GM19397 (cell line): ENCODE measurements around the gene PTF1A.
"Not testable (repeated sequence)": the region's sequence is repeated elsewhere in the genome, so short reads cannot be mapped to it uniquely, and the experiment has no call there.

ENCODE experiments used
- ATAC-seq: cut with Tn5 transposase; IDR thresholded peaks from one replicate; pipeline ENCODE4 v1.9.1; 2021; ENCODE audit warnings: mild to moderate bottlenecking, moderate library complexity; ENCODE audit not compliant: unreplicated experiment

PTF1A gene

DNA sequence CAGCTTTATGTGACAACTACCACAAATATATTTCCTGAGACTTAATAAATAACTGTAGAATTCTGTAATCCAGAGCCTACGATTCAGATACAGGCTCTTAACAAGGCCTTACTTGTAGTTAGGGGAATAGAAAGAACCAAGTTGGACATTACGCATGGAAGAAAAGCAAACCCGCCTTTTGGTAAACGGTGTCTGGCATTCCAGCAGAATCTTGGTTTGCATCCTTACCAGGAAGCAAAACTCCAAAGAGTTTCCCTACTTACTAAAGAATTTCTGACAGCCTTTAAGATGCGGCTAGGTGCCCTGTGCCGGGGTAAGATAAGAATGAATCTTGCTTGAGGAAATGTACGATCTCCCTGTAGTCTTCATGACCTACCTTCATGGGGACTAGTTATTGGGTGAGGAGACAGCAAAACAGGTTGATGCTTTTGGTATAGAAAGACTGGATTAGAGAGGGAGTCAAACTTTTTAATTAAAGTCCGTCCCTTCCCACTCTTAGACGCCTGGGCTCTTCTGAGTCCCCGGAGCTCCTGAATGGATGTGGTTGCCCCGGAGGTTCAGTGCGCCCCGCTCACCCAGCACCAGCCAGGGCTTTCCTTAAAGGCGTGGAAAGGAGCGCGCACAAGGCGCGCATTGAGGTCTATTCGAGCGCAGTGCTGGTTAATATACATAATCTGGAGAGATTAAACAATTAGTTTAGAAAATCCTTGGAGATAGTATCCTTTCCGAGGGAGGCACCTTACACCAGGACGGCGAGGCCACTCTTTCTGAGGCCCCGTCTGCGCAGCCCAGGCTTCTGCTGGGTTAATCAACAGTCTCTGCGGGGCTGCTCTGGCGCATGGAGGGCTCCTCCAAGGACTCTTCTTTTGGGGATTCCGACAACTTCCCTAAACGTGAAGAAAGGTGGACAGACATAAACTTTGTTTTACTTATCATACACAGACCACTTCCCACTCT is 11.5 kb downstream of the PTF1A start:
- no peak for ATAC-seq

DNA sequence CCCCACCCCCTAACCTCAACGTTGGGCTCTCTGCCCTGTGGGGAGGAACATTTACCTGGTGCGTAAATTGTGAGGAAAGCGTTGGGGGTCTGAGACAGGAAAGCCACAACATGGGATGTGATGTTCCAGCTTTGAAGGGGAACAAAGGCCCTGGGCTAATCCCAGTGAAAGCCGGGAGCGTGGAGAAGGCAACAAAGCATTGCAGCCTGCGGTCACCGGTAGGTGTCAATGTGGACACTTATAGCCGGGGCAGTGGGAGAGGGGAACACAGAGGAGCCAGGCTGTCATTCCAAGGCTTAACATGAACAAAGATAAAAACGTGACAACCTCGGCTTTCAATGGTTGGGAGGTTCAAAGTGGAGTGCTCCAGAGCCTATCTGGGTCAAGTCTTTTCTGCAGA is 12.7 kb downstream of the PTF1A start:
- ATAC-seq = no peak

DNA sequence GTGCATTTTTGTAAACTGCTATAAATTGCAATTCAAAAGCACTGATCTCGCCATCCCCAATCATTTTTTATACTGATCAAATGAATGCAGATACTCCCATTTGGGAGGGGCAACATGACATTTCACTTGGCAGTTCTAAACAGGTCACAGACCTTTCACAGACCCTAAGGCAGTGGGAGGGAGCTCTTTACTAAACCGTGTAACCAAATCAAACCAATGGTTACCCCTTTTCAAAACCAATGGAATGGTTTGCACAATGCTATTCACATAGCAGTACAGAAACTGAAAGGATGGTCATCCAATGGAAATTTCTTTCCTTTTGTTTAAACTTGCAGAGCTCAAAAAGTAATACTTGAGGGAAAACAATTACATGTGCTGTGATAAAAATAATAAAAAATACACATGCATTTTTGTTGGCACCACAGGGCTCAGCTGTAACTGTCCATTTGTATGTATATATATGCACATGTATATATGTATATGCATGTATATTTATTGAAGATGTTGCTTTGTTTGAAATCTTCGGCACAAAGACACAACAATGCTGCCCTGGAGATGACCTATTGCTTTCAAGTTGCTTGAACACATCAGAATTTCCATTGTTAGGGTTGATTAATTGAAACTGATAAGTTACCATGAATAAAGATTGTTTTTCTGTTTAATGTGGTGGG is 14.0 kb downstream of the PTF1A start:
- ATAC-seq = no peak

DNA sequence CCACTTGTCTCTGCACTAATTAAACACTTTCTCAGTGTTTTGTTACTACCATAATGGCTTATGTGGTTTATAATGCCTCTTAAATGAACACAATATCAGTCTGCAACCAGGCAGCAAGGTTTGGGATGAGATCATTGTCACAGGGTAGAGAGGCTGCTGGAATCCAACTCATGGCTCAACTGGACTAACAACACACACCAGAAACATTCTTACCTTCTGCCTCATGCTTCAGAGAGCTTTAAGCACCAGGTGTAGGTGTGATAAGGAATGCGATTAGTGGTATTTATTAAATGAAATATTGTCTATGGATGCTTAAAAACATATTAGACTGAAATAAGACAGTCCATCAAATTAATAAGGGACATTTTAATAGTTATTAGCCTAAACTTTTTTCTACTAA is 25.4 kb downstream of the PTF1A start:
- ATAC-seq = no peak

DNA sequence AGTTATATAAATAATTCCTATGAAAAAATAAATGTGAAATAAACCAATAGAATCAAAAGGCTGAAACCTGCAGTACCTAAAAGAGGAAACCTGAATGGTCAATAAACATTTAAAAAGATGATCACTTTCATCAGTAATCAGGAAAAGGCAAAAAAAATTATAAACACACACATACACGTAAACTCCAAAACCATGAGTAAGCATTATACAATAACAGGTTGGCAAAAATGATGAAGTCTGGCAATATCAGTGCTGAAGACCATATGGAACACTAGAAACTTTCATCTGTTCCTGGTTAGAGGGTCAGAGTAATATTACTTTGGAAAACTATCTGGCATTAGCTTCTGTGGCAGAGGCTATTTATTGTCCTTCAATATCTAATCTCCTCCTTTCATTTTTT is 38.5 kb downstream of the PTF1A start:
- ATAC-seq = no peak

DNA sequence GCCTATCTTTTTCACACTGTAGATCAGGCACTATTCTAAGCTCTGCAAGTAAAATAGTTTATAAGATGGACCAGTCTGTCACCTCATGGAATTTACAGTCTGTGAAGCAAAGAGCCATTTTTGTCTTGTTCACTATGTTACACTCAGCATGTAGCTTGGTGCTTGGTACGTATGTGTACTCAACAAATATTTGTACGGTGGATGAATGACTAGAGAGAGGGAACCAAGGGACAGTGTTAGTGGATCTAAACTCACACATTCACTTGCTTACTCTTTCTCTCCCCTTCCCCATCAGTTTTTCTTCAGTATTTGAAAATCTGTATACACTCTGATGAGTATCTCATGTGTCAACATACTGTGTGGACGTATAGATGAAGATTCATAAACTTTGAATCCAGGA is 45.9 kb downstream of the PTF1A start:
- ATAC-seq = no peak

DNA sequence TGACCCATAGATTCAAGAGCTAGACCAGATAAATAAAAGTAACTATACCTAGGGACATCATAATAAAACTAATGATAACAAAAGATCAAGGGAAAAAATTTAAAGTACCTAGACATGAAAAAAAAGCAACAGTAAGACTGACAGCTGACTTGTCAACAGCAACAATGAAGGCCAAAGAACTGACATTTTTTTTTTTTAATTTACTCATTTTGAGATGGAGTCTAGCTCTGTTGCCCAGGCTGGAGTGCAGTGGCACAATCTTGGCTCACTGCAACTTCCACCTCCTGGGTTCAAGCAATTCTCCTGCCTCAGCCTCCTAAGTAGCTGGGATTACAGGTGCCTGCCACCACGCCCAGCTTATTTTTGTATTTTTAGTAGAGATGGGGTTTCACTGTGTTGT is 49.7 kb downstream of the PTF1A start:
- ATAC-seq = not testable (repeated sequence)
